Kidney (tissue), 14 donors: Measurements from ENCODE around the gene CCDC68. TPM values are rescaled to one million over a fixed set of nuclear protein-coding genes. Genes with fewer than 3 reads are reported as not detected.

Source experiments
- DNase-seq, 5 donors: peaks; one replicate each; pipeline ENCODE4 v3.0.0-alpha.2; 2013 to 2020
- FAIRE-seq: peaks from 2 replicates; lab custom pipeline; 2012; peaks lifted over from hg19 to GRCh38; lab: Jason Lieb, UNC
- H3K27ac ChIP-seq, 2 donors: one replicate each; pipeline ENCODE4 v1.7.0; 2013; ENCODE audit warnings: low read depth in 2 of 2, low read length in 2 of 2, inconsistent platforms in 1 of 2
- H3K27me3 ChIP-seq: one replicate; pipeline ENCODE4 v1.7.1; 2013; ENCODE audit warnings: low read length, inconsistent platforms; ENCODE audit not compliant: control insufficient read depth, insufficient read depth
- H3K36me3 ChIP-seq, 3 donors: one replicate each; pipeline versions ENCODE4 v1.7.0 to v1.7.1; 2013; ENCODE audit warnings: low read length in 3 of 3, control low read depth in 1 of 3, inconsistent platforms in 1 of 3; ENCODE audit not compliant: insufficient read depth in 3 of 3, control insufficient read depth in 2 of 3
- H3K4me1 ChIP-seq, 3 donors: one replicate each; pipeline versions ENCODE4 v1.7.0 to v1.7.1; 2013; ENCODE audit warnings: low read length in 3 of 3, inconsistent platforms in 1 of 3, low read depth in 1 of 3; ENCODE audit not compliant: control insufficient read depth in 2 of 3, insufficient read depth in 2 of 3
- H3K4me3 ChIP-seq, 3 donors: one replicate each; pipeline versions ENCODE4 v1.7.0 to v1.8.1; 2013; ENCODE audit warnings: low read length in 3 of 3, control low read depth in 1 of 3, inconsistent platforms in 1 of 3
- H3K9ac ChIP-seq, 3 donors: one replicate each; pipeline versions ENCODE4 v1.7.0 to v1.7.1; 2013; ENCODE audit warnings: low read length in 3 of 3, control low read depth in 1 of 3, inconsistent platforms in 1 of 3
- H3K9me3 ChIP-seq, 3 donors: one replicate each; pipeline versions ENCODE4 v1.7.0 to v1.7.1; 2013; ENCODE audit warnings: low read length in 3 of 3, control low read depth in 1 of 3, inconsistent platforms in 1 of 3; ENCODE audit not compliant: control insufficient read depth in 2 of 3, insufficient read depth in 1 of 3
- CTCF ChIP-seq: IDR thresholded peaks from 3 replicates; pipeline ENCODE4 v1.5.1; 2012; ENCODE audit warnings: mild to moderate bottlenecking, moderate library complexity, borderline replicate concordance; ENCODE audit not compliant: insufficient read depth; ENCODE audit errors: extremely low read depth
- intact Hi-C: fragments of 100-400 bp; cut with DNase I; formaldehyde crosslinking; loops from one replicate; pipeline ENCODE4 v1.11.1; 2022
- polyA plus RNA-seq: library from polyadenylated mRNA; stranded (reverse); fragments of 350-450 nt; fragmentation: Illumina TruSeq; extraction: RNeasy Lipid Tissue Mini Kit (QIAGEN cat#74804); gene quantifications from one replicate; pipeline ENCODE4 v1.2.3, GENCODE V29; 2014; ENCODE audit warnings: low read depth, low replicate concordance; ENCODE audit not compliant: insufficient read depth
- total RNA-seq: library from RNA; stranded (reverse); fragmentation: NEBNext Ultra II Directional; extraction: Animal tissue kit (Norgen Biotek cat#: 25700); gene quantifications from one replicate; pipeline ENCODE4 v1.2.1, GENCODE V29; 2021
- donor health status: control.
- donor health status: control.
- donor health status: control.
- donor health status: control.
- donor health status: control.
- donor health status: DM: yes; HTN: yes; CAD: no.
- donor health status: Normal renal cell carcinoma (clear cell type).

CCDC68 gene
- total and polyA plus RNA-seq, 2 donors from 2014 or later = 2.6 to 6.1 TPM

GRCh38 chr18:54875063-54875462 is 84.2 kb downstream of the CCDC68 start:
- Histone ChIP-seq H3K9me3 (no peaks in the 10 kb centered on the region), H3K36me3 (no peaks in the 10 kb centered on the region), H3K27me3 (no peaks in the 10 kb centered on the region), H3K9ac (no peak overlapping the region), H3K27ac (no peak overlapping the region), H3K4me3 (no peak overlapping the region), H3K4me1 (no peaks in the 10 kb centered on the region)
- DNase-seq = no peak
- no peak for FAIRE-seq
- no peak for TF ChIP-seq CTCF
- intact Hi-C loops = no loop called here

DNA sequence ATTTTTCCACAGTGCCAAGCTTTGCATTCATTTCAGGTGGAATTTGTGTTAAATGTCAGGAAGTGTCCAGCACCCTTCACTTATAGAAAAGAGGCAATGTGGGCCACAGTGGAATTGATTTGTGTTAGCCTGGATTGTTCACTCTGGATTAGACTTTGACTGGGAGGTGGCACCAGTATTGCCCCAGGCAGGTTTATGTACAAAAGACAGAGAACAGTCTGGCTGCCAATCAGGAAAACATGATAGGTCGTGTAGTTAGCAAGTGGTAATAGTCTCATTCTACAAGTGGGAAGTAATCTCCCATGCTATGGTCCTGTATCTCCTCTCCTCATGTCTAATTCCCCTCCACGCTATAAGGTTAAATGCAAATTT is 85.4 kb downstream of the CCDC68 start:
- Histone ChIP-seq H3K4me1 (no peaks in the 10 kb centered on the region), H3K27me3 (no peaks in the 10 kb centered on the region), H3K9me3 (no peaks in the 10 kb centered on the region), H3K4me3 (no peak overlapping the region), H3K9ac (no peak overlapping the region), H3K36me3 (no peaks in the 10 kb centered on the region), H3K27ac (no peak overlapping the region)
- TF ChIP-seq CTCF = no peak
- no peak for DNase-seq
- intact Hi-C loops = no loop called here
- FAIRE-seq = no peak

DNA sequence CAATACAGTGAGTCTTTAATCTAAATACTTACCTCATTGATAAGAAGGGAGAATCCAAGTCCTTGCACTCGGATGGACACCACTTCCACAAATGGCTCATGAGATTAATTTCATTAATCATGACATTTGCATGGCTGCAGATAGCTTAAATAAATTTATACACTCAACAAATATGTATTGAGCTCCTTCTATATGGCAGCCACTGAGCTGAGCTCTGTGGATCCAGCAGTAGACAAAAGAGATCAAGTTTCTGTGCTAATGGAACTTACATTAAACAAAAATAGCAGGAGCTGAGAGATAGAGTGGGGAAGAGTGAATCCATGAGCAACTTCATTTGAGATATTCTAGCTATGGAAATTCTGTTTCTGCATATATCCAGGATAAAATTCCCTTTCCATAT is 86.6 kb downstream of the CCDC68 start:
- H3K36me3 ChIP-seq = no peaks in the 10 kb centered on the region
- H3K4me1 ChIP-seq = no peaks in the 10 kb centered on the region
- no peak overlapping the region for H3K27ac ChIP-seq
- intact Hi-C loops = no loop called here
- no peaks in the 10 kb centered on the region for H3K27me3 ChIP-seq
- H3K9ac ChIP-seq = no peak overlapping the region
- DNase-seq (no peak), FAIRE-seq (no peak)
- no peak overlapping the region for H3K4me3 ChIP-seq
- no peak for TF ChIP-seq CTCF
- H3K9me3 ChIP-seq = no peaks in the 10 kb centered on the region

DNA sequence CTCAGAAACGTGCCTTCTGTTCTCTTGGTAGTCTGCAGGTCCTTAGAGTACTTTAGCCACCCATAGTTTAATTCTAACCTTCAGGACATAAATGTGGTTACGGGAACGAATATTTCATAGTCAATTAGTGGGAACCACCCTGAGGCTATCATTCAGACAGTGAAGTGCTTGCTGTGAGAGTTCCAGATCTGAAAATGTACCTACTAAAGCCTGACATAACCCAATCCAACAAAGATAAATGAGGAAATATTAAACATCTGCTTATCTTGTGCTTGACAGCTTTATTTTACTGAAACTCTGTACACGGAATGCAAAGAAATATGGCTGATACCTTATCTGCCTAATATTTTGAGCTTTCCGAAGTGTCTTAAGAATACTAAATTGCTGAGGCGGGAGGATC is 88.0 kb downstream of the CCDC68 start:
- Histone ChIP-seq H3K9ac (no peak overlapping the region), H3K27me3 (no peaks in the 10 kb centered on the region), H3K4me3 (no peak overlapping the region), H3K36me3 (no peaks in the 10 kb centered on the region), H3K9me3 (no peaks in the 10 kb centered on the region), H3K4me1 (no peaks in the 10 kb centered on the region), H3K27ac (no peak overlapping the region)
- no peak for TF ChIP-seq CTCF
- FAIRE-seq = no peak
- DNase-seq = no peak
- intact Hi-C loops = no loop called here
